IPS-18c (cell line): ENCODE data around the gene DYRK1A.

Source experiments
- H3K4me3 ChIP-seq: 2 replicates; pipeline ENCODE4 v1.7.0; 2013; ENCODE audit warnings: low read depth, mild to moderate bottlenecking, low read length, moderate library complexity; ENCODE audit not compliant: insufficient read depth
- H3K9me3 ChIP-seq: one replicate; pipeline ENCODE4 v1.6.1; 2013; ENCODE audit warnings: mild to moderate bottlenecking, low read length, moderate library complexity; ENCODE audit not compliant: control insufficient read depth, insufficient read depth

Gene DYRK1A

GRCh38 chr21:37475186-37475868, 108.8 kb downstream of the DYRK1A start:
- Histone ChIP-seq H3K4me3 (no peak overlapping the region), H3K9me3 (no peaks in the 10 kb centered on the region)

- Histone ChIP-seq H3K9me3 (no peaks in the 10 kb centered on the region), H3K4me3 (no peak overlapping the region)
Measured at GRCh38 chr21:37478794-37479193, 112.2 kb downstream of the DYRK1A start.

GRCh38 chr21:37483776-37484175, 117.2 kb downstream of the DYRK1A start:
- Histone ChIP-seq H3K4me3 (no peak overlapping the region), H3K9me3 (no peaks in the 10 kb centered on the region)

GRCh38 chr21:37484535-37485474, 118.2 kb downstream of the DYRK1A start:
- H3K9me3 ChIP-seq: no peaks in the 10 kb centered on the region
- H3K4me3 ChIP-seq: no peak overlapping the region

- Histone ChIP-seq H3K4me3 (no peak overlapping the region), H3K9me3 (no peaks in the 10 kb centered on the region)
Measured at GRCh38 chr21:37489553-37489952, 123.0 kb downstream of the DYRK1A start.

- Histone ChIP-seq H3K4me3 (no peak overlapping the region), H3K9me3 (no peaks in the 10 kb centered on the region)
Measured at GRCh38 chr21:37490084-37490483, 123.5 kb downstream of the DYRK1A start.

GRCh38 chr21:37496972-37497371, 130.4 kb downstream of the DYRK1A start:
- Histone ChIP-seq H3K4me3 (no peak overlapping the region), H3K9me3 (no peaks in the 10 kb centered on the region)

- no peak overlapping the region for H3K4me3 ChIP-seq
- H3K9me3 ChIP-seq: no peaks in the 10 kb centered on the region
Measured at GRCh38 chr21:37498664-37499063, 132.1 kb downstream of the DYRK1A start.

GRCh38 chr21:37502947-37503346, 136.4 kb downstream of the DYRK1A start:
- Histone ChIP-seq H3K9me3 (no peaks in the 10 kb centered on the region), H3K4me3 (no peak overlapping the region)

GRCh38 chr21:37503848-37504467, 137.4 kb downstream of the DYRK1A start:
- H3K4me3 ChIP-seq: no peak overlapping the region
- H3K9me3 ChIP-seq: no peaks in the 10 kb centered on the region

- Histone ChIP-seq H3K9me3 (no peaks in the 10 kb centered on the region), H3K4me3 (no peak overlapping the region)
Measured at GRCh38 chr21:37505963-37506362, 139.4 kb downstream of the DYRK1A start.

GRCh38 chr21:37507716-37508115, 141.1 kb downstream of the DYRK1A start:
- Histone ChIP-seq H3K4me3 (no peak overlapping the region), H3K9me3 (no peaks in the 10 kb centered on the region)

- H3K4me3 ChIP-seq: no peak overlapping the region
- no peaks in the 10 kb centered on the region for H3K9me3 ChIP-seq
Measured at GRCh38 chr21:37508341-37508740, 141.8 kb downstream of the DYRK1A start.

GRCh38 chr21:37509802-37510393, 143.3 kb downstream of the DYRK1A start:
- Histone ChIP-seq H3K9me3 (no peaks in the 10 kb centered on the region), H3K4me3 (no peak overlapping the region)

- Histone ChIP-seq H3K9me3 (no peaks in the 10 kb centered on the region), H3K4me3 (no peak overlapping the region)
Measured at GRCh38 chr21:37511848-37512247, 145.3 kb downstream of the DYRK1A start.

- Histone ChIP-seq H3K4me3 (no peak overlapping the region), H3K9me3 (no peaks in the 10 kb centered on the region)
Measured at GRCh38 chr21:37513383-37513782, 146.8 kb downstream of the DYRK1A start.

GRCh38 chr21:37514038-37514667, 147.6 kb downstream of the DYRK1A start:
- H3K9me3 ChIP-seq: no peaks in the 10 kb centered on the region
- no peak overlapping the region for H3K4me3 ChIP-seq
